Stimulated activated CD8-positive, alpha-beta memory T cell treated with anti-CD3 and anti-CD28 coated beads, Interleukin-7, amount 100 ng/mL, for 24 hours (primary cell): ENCODE measurements around the gene DNHD1.
A peak's percentile ranks its signal among the peaks of the same experiment; 100 is the strongest.

Source experiments
- DNase-seq: peaks from one replicate; pipeline ENCODE4 v3.0.0-alpha.2; 2020; ENCODE audit warnings: low read depth

The DNHD1 gene

GRCh38 chr11:6497069-6497839 lies at the start of gene DNHD1:
TSS of gene DNHD1 (plus strand) at chr11:6497280. CDS start at chr11:6498216, 936 bp downstream.
- no peak for DNase-seq

- DNase-seq: no peak
Measured at GRCh38 chr11:6448574-6448973, 48.5 kb upstream of the DNHD1 start.

DNA sequence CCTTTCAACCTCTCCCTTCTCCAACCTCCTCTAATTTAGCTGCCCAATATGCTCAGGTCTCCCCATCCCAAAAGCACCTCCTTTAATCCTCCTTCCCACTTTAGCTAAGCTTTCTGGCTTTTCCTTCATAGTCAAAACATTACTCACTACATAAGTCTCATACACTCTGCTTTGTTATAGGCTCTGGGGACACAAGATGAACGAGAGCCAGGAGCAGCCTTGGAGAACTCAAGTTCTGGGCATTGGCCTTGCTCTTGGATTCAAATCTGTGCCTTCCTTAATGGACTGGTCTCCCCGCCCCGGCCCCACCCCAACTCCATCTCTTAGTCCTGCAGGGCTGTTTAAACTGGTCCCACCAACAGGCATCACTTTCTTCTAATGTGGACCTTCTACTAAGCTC lies 44.9 kb upstream of the DNHD1 start:
- no peak for DNase-seq

DNA sequence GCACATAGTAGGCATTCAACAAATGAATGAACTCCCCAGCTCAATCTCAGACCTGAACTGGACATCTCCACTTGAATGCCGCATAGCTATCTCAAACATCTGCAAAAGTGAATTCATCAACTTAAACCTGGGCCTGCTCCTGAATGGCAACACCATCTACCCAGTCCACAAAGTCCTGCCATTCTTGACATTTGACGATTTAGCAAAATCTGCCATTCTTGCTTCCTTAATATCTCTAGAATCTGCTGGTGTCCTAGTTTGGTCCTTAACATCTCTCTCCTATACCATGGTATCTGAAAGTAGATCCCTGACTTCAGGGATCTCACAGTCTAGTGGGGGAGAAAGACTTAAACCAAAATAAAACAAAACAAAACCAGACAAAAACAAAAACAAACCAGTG lies 43.9 kb upstream of the DNHD1 start:
- no peak for DNase-seq

- no peak for DNase-seq
Measured at GRCh38 chr11:6455070-6455469, 42.0 kb upstream of the DNHD1 start.

GRCh38 chr11:6456361-6457073 lies 40.6 kb upstream of the DNHD1 start:
- no peak for DNase-seq

- DNase-seq: no peak
Measured at GRCh38 chr11:6457581-6458320, 39.3 kb upstream of the DNHD1 start.

GRCh38 chr11:6458352-6459098 lies 38.6 kb upstream of the DNHD1 start:
- no peak for DNase-seq

- no peak for DNase-seq
Measured at GRCh38 chr11:6459099-6459450, 38.0 kb upstream of the DNHD1 start.

DNA sequence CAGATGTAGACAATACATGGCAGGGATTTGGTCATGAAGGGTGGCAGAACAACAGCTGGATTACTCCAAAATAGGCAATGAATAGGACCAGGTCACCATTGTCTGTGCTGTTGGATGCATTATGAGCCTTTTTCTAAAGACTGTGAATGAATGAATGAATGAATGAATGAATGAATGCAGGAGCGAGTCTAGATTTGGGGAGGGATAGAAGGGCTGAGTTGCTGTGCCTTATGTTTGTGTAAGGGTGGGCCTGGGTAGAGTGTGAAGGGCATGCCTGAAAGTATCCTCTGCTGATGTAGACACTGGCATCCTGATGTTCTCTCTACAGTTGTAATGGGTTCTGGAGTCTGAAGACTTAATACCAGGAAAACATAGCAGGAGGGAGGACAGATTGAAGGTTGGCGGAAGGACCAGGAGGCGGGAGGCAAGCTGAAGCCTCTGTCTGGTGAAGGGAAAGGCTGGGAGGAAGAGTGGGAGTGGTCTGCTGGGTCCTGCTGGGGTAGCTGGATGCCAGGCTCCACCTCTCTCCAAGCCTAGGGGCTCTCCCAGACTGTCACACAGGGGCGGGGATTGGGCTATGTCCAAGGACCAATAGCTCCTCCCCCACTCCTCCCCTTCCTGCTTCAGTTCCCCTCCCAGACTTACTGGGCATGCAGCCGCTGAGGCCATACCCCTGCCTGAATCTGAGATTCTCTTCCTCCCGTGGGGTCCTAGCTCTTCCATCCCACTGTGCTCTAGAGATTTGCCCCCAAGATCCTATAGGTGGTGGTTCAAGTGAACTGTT lies 28.2 kb upstream of the DNHD1 start:
- DNase-seq: no peak

DNA sequence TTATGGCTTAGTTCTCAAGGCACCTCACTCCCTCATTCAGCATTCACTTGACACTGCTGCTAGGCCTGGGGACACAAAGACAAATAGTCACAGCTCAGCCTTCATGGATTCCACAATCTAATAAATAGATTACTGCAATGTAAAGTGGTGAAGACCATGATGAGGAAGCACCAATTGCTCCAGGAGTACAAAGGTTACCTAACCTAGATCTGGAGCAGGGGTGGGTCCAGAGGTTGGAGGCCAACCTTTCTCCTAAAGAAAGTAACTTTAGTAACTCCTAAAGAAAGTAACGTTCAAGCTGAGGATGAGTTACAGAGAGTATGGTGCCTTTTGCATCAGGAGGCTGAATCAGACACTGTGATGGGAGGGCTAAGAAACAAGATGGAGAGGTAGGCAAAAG lies 27.5 kb upstream of the DNHD1 start:
- DNase-seq: no peak

DNA sequence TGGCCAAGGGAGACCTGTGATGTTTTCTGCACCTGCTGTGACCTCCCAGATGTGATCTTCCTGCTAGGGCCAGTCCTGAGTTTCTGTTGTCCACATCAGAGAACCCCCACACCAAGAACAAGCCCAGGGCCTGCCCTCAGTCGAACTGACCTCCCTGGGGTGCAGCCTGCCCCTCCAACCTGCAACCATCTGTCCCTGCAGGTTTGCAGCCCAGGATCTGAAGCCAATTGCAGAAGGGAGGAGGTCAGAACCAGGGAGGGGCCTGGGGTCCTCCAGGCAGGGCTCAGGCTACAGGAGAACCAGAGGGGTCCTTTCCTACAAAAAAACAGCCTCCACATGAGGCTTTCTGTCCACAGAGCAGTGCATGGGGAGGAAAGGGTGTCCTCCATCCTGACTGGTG lies 24.1 kb upstream of the DNHD1 start:
- DNase-seq: no peak

- DNase-seq: peak; percentile 40
Measured at GRCh38 chr11:6473451-6474412, 23.3 kb upstream of the DNHD1 start, which contains the start of gene TRIM3. TSS of gene TRIM3 (minus strand) at chr11:6473941. CDS start at chr11:6465695, 8,246 bp downstream.

DNA sequence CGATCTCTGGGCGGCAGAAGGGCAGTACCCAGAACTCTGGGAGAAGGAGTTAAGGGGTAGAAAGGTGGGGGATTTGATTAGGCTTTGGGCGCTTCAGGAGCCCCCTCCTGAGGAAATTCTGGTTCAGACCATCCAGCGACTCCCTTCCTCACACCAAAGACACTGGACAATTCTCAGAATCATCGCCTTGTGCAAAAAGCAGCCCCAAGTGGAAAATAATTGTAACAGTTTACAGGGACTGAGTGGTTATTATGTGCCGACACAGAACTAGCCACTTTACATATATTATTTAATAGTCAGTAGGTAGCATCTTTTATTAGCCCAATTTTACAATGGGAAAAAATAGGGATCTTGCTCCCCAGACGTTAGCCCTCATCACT lies 22.7 kb upstream of the DNHD1 start:
- DNase-seq: no peak

GRCh38 chr11:6474806-6475500 lies 22.1 kb upstream of the DNHD1 start:
- no peak for DNase-seq

GRCh38 chr11:6475936-6476335 lies 21.1 kb upstream of the DNHD1 start:
- DNase-seq: no peak

DNA sequence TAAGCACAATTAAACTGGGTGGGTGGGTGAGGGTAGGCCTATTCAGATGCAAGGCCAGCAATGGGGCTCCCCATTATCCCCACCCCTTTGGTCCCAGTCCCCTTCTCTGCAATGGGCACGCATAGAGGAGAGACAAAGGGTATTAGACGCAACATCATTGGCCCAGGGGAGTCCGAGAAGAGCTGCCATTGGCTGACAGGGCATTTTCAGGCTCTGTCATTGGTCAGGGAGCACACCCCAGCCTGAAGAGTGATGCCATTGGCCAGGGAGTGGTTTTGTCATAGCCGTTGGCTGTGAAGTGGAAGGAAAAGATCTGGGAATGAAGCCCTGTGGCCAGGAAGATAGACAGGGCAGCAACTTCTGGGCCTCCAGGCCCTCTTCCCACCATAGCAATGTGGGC lies 20.5 kb upstream of the DNHD1 start:
- DNase-seq: no peak

- no peak for DNase-seq
Measured at GRCh38 chr11:6480299-6480914, 16.7 kb upstream of the DNHD1 start.
